ENCODE measurements around the gene IL27RA. TPM values are rescaled to one million over a fixed set of nuclear protein-coding genes. Genes with fewer than 3 reads are reported as not detected.

The IL27RA gene
- total RNA-seq, 6 experiments from 2014 or later = 4.7 to 6.1 (median 5.1) TPM

DNA sequence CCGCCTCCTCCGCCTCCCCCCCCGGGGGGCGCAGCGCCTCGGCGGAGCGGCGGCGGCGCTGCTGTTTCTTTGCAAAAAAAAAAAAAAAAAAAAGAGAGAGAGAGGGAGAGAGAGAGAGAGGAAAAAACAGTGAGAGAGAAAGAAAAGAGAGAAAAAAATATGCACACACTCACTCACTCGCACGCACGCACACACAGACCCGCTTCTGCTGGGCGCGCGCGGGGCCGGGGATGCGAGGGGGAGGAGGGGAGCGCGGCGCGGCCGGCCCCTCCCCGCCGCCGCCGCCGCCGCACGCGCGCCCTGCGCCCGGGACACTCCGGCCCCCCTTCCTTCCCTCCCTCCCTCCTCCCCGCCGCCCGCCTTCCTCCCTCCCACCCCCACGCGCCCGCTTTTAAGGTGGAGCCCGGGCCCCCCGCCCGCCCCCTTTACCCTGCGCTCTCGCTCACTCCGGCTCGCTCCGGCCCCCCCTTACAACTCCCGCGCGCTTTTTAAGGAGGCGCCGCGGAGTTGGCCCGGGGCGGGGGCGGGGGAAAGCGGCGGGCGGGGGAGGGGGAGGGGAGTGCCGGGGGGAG is 59.0 kb downstream of the IL27RA start, which contains the start of gene SAMD1:
Gene SAMD1, minus strand, starts transcription at position 243 of the 572 bp plus-strand sequence.
- peak; percentile 53 for DNase-seq
- TF ChIP-seq, protein P1, sequence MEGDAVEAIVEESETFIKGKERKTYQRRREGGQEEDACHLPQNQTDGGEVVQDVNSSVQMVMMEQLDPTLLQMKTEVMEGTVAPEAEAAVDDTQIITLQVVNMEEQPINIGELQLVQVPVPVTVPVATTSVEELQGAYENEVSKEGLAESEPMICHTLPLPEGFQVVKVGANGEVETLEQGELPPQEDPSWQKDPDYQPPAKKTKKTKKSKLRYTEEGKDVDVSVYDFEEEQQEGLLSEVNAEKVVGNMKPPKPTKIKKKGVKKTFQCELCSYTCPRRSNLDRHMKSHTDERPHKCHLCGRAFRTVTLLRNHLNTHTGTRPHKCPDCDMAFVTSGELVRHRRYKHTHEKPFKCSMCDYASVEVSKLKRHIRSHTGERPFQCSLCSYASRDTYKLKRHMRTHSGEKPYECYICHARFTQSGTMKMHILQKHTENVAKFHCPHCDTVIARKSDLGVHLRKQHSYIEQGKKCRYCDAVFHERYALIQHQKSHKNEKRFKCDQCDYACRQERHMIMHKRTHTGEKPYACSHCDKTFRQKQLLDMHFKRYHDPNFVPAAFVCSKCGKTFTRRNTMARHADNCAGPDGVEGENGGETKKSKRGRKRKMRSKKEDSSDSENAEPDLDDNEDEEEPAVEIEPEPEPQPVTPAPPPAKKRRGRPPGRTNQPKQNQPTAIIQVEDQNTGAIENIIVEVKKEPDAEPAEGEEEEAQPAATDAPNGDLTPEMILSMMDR (IDR thresholded peaks at IDR 0.05) = no peak
- peaks cover 5% of the 10 kb centered on the region for H3K27me3 Mint-ChIP-seq (ENCODE audit: insufficient read depth)
- H3K9me3 Mint-ChIP-seq = peaks cover 20% of the 10 kb centered on the region
- H3K27ac Mint-ChIP-seq = peak within 1 kb of the TSS; percentile 83
- peak within 1 kb of the TSS; percentile 93 for H3K4me3 Mint-ChIP-seq
- H3K4me1 Mint-ChIP-seq (ENCODE audit: low read depth) = peaks cover 15% of the 10 kb centered on the region
- peaks cover 24% of the 10 kb centered on the region for H3K36me3 Mint-ChIP-seq (ENCODE audit: low read depth)

DNA sequence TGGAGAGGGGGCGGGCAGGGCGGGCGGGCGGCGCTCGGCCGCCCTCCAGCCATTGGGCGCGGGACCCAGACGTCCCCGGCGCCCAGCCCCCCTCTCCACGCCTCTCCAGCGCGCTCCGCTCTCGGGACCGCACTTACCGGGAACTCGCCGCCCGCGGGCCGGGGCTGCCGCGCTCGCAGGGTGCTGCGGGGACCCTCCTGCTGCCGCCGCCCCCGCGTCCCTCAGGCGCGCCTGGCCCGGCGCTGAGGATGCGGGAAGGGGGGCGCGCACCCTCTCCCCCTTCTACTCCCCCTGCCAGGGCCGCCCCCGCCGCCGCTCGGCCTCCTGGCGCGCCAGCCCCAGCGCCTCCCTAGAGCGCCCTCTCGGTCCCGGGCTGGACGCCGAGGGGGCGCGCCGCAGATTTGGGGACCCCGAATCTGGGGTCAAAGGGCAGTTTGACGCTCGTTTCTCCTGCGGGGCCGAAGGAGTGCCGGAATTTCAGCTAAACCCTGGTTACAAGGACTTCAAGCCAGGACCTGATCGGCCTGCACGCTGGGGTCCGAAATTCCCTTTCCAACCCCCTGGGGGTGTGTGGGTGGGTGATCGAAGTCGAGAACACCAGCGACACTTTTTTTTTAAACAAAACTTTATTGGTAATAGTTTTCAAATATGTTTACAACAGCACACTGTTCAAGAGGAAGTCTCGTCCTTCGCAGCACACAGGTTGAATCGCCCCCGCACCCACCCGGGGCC is 59.7 kb downstream of the IL27RA start:
- Mint-ChIP-seq H3K36me3 (ENCODE audit: low read depth) (peaks cover 24% of the 10 kb centered on the region), H3K9me3 (peaks cover 20% of the 10 kb centered on the region), H3K4me1 (ENCODE audit: low read depth) (peaks cover 15% of the 10 kb centered on the region), H3K4me3 (peak overlapping the region; percentile 93), H3K27ac (peak overlapping the region; percentile 83), H3K27me3 (ENCODE audit: insufficient read depth) (peaks cover 5% of the 10 kb centered on the region)
- peak; percentile 43 for DNase-seq
- TF ChIP-seq, protein P1 (IDR thresholded peaks at IDR 0.05) = peak; percentile 61

DNA sequence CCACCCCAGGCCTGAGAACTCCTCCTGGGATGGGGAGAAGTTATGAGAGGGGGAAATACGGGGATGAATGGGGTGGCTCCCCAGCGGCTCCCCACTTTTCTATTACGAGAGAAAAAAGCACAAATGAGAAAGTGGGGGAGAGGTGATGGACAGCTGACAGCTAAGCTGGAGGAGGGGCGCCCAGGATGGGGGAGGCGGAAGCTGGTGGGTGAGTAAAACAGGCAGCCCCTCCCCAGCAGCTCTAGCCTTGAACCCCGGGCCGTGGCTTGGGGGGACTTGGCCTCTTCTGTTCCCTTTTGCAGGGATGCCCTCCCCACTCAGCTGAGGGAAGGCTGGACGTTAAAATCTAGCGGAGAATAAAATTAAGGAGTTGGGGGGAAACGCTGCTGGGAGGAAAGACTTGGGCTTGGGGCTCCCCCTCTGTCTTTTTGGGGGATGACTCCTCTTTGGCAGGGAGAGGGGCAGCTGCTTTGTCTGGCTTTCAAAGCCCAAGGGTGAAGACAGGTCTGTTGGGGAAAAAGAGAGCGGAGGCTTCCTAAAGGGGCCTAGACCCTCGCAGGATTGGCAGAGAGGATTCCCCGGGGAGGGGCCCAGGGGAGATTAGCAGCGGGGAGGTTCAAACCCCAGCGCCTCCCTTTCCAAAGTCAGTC is 60.4 kb downstream of the IL27RA start:
- TF ChIP-seq, protein P1 (IDR thresholded peaks at IDR 0.05) = no peak
- H3K4me3 Mint-ChIP-seq = peak overlapping the region; percentile 93
- H3K27ac Mint-ChIP-seq = peak overlapping the region; percentile 83
- H3K36me3 Mint-ChIP-seq (ENCODE audit: low read depth) = peaks cover 28% of the 10 kb centered on the region
- H3K9me3 Mint-ChIP-seq = peaks cover 20% of the 10 kb centered on the region
- H3K27me3 Mint-ChIP-seq (ENCODE audit: insufficient read depth) = peaks cover 5% of the 10 kb centered on the region
- DNase-seq = no peak
- H3K4me1 Mint-ChIP-seq (ENCODE audit: low read depth) = peaks cover 15% of the 10 kb centered on the region

DNA sequence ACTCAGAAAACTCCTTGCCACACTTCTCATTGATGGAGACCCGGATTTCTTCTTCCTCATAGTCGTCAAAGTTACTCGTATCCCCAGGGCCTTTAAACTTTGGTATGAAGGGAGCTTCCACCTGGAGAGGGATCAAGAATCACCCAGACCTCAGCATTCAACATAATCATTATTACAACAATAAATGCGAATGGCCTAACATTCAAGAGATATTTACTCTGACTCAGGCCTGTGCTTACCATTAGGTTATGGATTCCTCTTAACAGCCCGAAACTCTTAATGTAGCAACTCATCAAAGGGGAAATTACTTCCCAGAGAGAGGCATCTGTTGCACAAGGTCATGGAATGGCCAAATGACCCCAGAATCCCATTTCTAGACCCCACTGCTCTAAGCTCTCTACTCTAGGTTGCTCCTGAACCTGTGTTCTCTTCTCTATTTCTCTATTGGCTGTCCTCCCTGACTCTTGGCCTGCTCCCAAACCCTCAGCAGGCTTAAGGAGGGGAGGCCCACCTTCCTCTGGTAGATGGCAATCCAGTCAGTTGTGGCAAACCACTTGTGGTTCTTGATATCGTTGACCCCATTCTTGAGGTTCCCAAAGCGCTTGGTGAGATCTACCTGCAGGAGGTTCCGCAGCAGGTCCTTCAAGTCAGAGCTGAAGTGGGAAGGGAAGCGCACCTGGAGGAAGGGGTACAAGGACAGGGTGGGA is 61.7 kb downstream of the IL27RA start:
- Mint-ChIP-seq H3K36me3 (ENCODE audit: low read depth) (peaks cover 35% of the 10 kb centered on the region), H3K4me3 (no peak overlapping the region; the same call in 1 of the 2 replicates)

DNA sequence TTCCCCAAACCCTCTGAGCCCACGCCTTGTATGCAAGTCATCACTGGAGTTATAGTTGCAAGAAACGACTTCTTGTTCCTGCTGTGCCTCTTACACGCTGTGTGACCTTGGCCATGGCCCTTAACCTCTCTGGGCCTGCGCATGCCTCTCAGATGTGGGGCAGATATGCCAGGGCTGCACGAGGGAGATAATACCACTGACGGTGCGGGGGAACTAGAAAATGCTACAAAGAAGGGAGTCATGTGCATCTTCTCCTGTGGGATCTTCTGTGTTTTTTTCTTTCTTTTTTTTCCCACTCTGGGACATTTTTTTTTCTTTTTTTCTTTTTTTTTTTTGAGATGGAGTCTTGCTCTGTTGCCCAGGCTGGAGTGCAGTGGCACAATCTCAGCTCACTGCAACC is 63.3 kb downstream of the IL27RA start:
- TF ChIP-seq, protein P1 (IDR thresholded peaks at IDR 0.05) = no peak
- no peak for DNase-seq
- Mint-ChIP-seq H3K27me3 (ENCODE audit: insufficient read depth) (peaks cover 5% of the 10 kb centered on the region), H3K4me3 (no peak overlapping the region), H3K4me1 (ENCODE audit: low read depth) (peaks cover 10% of the 10 kb centered on the region), H3K36me3 (ENCODE audit: low read depth) (peaks cover 30% of the 10 kb centered on the region), H3K9me3 (peaks cover 20% of the 10 kb centered on the region), H3K27ac (no peak overlapping the region)

More for the DNA sequence above, 61.7 kb downstream of the IL27RA start:
- Mint-ChIP-seq H3K4me1 (ENCODE audit: low read depth) (peaks cover 15% of the 10 kb centered on the region), H3K9me3 (peaks cover 20% of the 10 kb centered on the region), H3K27me3 (ENCODE audit: insufficient read depth) (peaks cover 5% of the 10 kb centered on the region), H3K27ac (no peak overlapping the region)
- TF ChIP-seq, protein P1 (IDR thresholded peaks at IDR 0.05) = no peak
- DNase-seq = no peak

Measured in HFFc6 (cell line).